ENCODE results near the gene DMPK.
A peak's percentile ranks its signal among the peaks of the same experiment; 100 is the strongest.

DMPK gene

GRCh38 chr19:45782162-45782691 lies at the start of gene DMPK:
DMPK (minus strand) TSS chr19:45782490; CDS start chr19:45782352, 138 bp downstream.
- no peak for DNase-seq

GRCh38 chr19:45828945-45829344 lies 46.7 kb upstream of the DMPK start:
- DNase-seq = no peak

GRCh38 chr19:45828523-45828922 lies 46.2 kb upstream of the DMPK start:
- DNase-seq = no peak

- DNase-seq = no peak
Observed at GRCh38 chr19:45827459-45828093, 45.3 kb upstream of the DMPK start.

- no peak for DNase-seq
Observed at GRCh38 chr19:45826934-45827333, 44.6 kb upstream of the DMPK start.

- no peak for DNase-seq
Observed at GRCh38 chr19:45825917-45826893, 43.9 kb upstream of the DMPK start.

GRCh38 chr19:45825263-45825605 lies 42.9 kb upstream of the DMPK start:
- DNase-seq = no peak

- DNase-seq = no peak
Observed at GRCh38 chr19:45824531-45825262, 42.4 kb upstream of the DMPK start.

- DNase-seq = no peak
Observed at GRCh38 chr19:45824041-45824471, 41.8 kb upstream of the DMPK start.

GRCh38 chr19:45823182-45823581 lies 40.9 kb upstream of the DMPK start:
- DNase-seq = no peak

GRCh38 chr19:45822716-45823115 lies 40.4 kb upstream of the DMPK start:
- DNase-seq = no peak

GRCh38 chr19:45821570-45821969 lies 39.3 kb upstream of the DMPK start:
- no peak for DNase-seq

- DNase-seq = no peak
Observed at GRCh38 chr19:45821103-45821521, 38.8 kb upstream of the DMPK start.

- no peak for DNase-seq
Observed at GRCh38 chr19:45820413-45821102, 38.3 kb upstream of the DMPK start.

- DNase-seq = no peak
Observed at GRCh38 chr19:45819769-45820168, 37.5 kb upstream of the DMPK start.

GRCh38 chr19:45817725-45818301 lies 35.5 kb upstream of the DMPK start:
- DNase-seq = no peak

GRCh38 chr19:45817010-45817724 lies 34.9 kb upstream of the DMPK start:
- peak; percentile 83 for DNase-seq

- DNase-seq = no peak
Observed at GRCh38 chr19:45816236-45817009, 34.1 kb upstream of the DMPK start.

- DNase-seq = no peak
Observed at GRCh38 chr19:45815481-45816216, 33.4 kb upstream of the DMPK start.

All from T1000 (cell line).